ENCODE results near the gene CELF4.

Gene CELF4

GRCh38 chr18:37405772-37406171, 159.8 kb downstream of the CELF4 start:
- no peak for DNase-seq

DNA sequence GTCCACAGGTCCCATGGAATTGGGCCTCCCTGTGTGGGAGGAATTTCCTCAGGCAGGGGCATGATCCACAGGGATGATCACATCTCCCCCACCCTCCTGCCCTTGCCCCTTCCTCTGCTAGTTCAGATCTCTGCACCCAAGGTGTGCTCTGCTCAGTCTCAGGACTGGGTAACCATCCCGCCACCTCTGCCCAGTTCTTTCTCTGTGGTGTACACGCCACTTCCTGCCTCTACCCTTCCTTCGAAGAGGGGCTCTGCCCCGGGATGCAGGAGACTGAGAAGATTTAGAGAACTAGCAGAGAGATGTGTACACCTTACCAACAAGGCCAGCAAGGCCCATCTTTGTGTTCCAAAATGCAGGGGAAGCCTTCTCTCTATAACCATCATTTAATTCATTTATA, 160.4 kb downstream of the CELF4 start:
- DNase-seq = no peak

- DNase-seq = no peak
Observed at GRCh38 chr18:37403788-37404187, 161.8 kb downstream of the CELF4 start.

DNA sequence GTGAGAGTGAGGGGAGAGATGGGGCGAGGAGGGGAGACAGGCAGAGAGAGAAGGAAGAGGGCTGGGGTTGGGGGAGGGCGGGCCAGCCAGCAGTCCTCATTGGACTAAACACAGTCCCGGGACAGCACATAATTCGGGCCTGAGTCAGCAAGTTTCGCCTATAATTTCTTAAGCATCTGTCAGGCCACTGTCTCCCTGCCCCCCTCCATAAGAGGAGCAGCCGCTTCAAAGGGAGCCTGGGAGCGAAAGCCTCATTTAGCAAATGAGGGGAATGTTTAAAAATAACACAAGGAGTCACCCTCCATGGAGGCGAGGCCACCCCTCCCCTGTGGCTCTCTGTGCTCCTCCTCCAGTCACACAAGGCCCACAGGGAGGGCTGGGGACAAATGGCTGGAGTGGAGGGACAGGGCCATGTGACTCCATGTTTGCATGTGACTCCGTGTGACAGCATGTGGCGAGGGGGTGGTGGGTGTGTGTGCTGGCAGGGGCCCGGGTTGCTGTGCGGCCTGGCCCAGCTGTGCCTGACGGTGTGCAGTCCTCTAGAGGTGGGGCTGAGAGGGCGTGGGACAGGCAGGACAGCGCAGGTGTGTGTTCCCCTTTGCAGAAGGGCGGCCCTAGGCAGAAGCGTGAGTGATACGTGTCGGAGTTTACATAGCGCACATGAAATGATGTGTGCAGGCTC, 162.4 kb downstream of the CELF4 start:
- DNase-seq = no peak

DNA sequence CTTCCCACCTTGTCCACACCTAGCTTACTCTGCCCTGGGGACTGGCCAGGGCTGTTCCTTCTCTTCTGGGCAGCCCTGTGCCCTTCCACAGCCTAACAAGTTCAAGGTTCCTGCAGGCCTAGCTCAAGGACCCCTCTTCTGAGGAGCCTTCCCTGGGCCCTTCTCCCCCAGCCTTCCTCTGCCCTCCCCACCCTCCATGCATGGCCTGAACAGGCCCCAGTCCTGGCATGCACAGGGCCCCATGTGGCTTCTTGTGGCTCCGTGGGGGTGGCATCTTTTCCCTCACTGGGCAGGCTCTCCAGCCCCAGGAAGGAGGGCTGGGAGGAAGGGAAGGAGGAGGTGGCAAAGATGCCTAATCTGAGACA, 162.9 kb downstream of the CELF4 start:
- no peak for DNase-seq

GRCh38 chr18:37400802-37401201, 164.8 kb downstream of the CELF4 start:
- DNase-seq = no peak

GRCh38 chr18:37398248-37398920, 167.2 kb downstream of the CELF4 start:
- DNase-seq = no peak

- DNase-seq = no peak
Observed at GRCh38 chr18:37397814-37398213, 167.8 kb downstream of the CELF4 start.

DNA sequence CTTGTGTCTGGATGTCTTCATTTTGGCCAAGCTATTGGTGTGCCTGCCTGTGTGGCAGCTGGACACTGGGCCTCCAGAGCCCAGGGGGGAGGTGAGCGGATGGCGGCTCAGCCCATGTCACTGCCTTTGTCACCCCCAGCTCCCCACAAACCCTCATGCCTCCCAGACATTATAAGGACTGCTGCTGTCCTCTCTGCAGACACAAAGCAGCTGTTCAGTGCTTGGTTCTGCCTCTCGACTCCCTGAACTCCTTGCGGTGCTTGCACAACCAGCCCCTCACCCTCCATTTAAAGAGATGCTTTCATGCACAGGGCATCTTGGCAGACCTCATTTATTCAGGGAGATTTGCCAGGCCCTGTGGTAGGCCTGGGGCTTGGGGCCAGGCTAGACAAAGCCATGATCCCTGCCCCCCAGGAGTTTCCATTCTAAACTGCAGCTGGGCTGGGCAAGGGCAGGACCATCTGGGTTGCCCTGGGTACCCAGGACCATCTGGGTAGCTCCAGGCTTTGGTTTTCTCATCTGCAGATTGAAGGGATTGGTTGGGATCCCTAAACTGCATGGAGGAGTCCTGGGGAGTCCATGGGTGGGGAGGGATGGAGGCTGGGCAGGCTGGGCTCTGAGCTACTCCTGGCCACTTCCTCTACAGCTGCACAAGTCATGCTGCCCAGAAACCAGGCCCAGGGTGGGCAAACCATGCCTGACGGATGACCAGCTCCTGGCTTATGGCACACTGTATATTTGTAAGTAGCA, 168.5 kb downstream of the CELF4 start:
- DNase-seq = no peak

DNA sequence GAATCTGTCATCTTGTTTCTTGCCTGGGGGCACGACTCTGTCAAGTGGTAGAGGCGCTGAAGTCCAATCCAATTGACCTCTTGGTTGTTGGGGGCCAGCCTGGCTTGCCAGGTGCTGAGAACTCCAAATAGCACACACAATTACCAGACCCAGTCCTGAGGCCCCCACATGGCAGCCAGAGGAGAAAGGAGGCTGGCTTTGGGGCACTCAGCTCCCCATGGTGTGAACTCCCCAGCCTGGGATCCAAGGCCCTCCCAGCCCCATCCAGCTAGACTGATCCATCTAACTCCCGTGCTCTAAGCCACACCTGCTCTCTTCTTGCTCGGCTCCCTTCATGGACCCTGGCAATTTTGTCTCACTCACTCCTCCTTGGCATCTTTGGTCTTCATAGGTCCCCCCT, 170.0 kb downstream of the CELF4 start:
- DNase-seq = no peak

- DNase-seq = no peak
Observed at GRCh38 chr18:37395138-37395537, 170.5 kb downstream of the CELF4 start.

- DNase-seq = no peak
Observed at GRCh38 chr18:37394610-37394965, 171.0 kb downstream of the CELF4 start.

- peak; percentile 93 for DNase-seq
Observed at GRCh38 chr18:37393945-37394609, 171.5 kb downstream of the CELF4 start.

GRCh38 chr18:37393221-37393827, 172.3 kb downstream of the CELF4 start:
- no peak for DNase-seq

- DNase-seq = no peak
Observed at GRCh38 chr18:37392648-37393047, 172.9 kb downstream of the CELF4 start.

- DNase-seq = no peak
Observed at GRCh38 chr18:37391698-37392548, 173.7 kb downstream of the CELF4 start.

- no peak for DNase-seq
Observed at GRCh38 chr18:37391156-37391555, 174.4 kb downstream of the CELF4 start.

DNA sequence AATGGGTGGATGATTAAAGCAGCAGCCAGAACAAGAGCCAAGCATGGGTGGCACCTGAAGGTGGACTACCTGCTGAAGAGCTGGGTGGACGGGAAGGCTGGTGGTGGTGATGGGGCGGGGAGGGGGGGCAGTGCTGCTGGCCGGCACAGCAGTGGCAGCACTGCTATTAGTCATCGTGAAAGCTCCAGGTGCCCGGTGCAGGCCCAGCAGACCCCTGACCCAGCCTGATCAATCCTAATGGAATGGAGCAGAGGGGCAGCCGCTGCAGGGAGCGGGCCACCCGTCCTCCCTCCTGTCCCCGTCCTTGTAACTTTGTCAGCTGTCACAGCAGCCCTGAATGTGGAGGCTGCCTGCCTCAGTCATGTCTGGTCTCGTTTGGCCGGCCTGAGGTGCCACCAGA, 174.9 kb downstream of the CELF4 start:
- DNase-seq = no peak

DNA sequence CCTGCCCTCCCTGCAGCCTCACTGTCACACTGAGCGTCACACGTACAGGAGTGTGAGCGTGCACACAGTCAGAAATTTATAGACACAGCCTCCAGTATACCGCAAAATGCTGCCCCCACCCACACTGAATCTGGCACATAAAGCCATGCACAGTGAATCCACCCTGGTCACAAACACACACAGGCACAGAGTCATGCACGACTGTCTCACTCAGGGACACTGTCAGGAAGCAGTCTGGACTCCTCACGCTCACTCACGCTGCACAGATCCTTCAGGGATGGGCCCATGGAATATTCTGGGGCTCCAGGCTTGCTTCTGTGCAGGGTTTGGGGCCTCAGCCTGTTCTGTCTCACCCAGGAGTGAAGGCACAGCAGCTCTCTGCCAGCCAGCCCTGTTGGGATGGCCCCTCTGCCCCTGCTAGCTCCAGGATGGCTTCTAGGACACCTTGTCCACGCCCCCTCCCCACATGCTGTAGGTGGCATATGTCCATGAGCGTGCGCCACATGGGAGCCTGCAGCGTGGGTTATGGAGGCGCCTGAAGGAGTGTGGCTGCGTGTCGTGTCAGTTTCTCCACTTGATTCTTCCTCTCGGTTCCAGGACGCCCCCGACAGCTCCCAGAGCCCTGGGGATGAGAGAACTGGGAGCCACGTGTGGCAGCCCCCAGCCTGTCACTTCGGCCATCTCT, 175.8 kb downstream of the CELF4 start:
- DNase-seq = no peak

DNA sequence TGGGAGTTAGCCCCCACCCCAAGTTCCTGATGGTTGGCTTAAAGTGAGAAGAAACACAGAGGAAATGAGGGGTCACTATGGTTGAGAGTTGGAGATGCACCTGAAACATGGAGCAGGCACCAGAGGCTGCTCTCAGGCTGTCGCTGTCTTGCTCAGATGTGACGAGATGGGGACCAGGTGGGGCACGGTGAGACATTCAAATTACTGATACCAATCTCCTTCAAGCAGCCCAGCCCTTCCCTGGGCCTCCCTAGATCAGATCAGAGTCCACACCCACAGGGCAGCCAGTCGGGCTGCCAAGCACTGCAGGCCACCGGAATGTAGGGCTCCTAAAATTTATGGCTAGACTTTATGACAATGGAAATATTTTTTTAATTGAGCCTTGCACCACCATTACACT, 176.6 kb downstream of the CELF4 start:
- DNase-seq = no peak

DNA sequence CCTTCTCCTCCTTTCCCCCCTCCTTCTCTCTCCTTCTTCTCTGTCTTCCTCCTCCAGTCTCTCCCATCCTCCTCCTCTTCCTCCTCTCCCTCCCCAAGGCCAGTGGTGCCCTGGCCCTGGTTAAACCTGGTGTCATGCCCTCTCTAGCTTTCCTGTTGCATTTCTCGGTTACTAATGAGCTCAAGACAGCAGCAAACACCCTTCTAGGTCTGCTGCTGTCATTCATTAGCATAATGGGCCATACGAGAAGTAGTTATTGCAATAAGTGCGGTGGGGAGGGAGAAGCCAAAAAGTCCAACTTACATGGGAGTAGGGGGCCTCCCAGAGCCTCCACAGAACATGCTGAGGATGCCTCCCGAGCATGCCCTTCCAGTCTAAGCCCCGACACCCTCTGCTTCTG, 177.2 kb downstream of the CELF4 start:
- no peak for DNase-seq
